ENCODE measurements around the gene FLYWCH2. TPM values are rescaled to one million over a fixed set of nuclear protein-coding genes. Genes with fewer than 3 reads are reported as not detected.

The FLYWCH2 gene
- total RNA-seq, 2 donors from 2014 or later, result 11.6 to 15.1 TPM

DNA sequence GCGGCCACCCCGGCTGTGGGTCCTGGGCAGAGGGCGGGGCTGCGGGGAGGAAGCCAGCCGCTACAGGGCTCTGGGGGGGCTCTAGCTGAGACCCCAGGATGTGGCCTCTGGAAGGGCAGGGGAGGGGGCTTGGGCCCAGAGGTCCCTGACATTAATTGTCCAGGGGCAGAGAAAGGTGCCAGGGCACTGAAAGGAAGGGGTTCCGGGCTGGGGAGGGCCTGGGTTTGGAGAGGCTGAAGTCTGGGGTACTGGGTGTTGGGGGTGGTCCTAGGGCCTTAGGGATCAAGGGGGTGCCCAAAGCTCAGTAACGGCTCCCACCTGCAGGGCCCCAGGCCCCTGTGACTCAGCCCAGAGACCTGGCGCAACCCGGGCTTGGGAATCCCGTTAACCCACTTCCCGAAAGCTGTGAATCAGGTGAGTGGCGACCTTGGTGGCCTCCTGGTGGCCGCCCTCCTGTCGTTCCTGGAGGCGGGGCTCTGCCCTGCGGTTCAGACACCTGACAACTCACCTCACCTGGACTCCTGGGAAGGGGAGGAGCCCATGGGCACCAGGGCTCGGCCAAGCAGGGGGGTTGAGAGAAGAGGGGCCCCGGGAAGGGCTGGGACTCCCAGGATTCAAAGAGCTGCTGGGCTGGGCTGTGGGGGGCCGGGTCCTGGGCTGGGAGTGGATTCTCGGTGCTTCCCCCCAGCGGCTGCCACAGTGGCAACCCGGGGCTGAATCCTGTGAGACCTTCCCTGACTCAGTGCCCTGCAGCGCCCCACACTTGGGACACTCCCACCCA lies 24.6 kb upstream of the FLYWCH2 start:
- Mint-ChIP-seq H3K4me1 (peaks cover 4% of the 10 kb centered on the region), H3K4me3 (peak overlapping the region; percentile 56)

DNA sequence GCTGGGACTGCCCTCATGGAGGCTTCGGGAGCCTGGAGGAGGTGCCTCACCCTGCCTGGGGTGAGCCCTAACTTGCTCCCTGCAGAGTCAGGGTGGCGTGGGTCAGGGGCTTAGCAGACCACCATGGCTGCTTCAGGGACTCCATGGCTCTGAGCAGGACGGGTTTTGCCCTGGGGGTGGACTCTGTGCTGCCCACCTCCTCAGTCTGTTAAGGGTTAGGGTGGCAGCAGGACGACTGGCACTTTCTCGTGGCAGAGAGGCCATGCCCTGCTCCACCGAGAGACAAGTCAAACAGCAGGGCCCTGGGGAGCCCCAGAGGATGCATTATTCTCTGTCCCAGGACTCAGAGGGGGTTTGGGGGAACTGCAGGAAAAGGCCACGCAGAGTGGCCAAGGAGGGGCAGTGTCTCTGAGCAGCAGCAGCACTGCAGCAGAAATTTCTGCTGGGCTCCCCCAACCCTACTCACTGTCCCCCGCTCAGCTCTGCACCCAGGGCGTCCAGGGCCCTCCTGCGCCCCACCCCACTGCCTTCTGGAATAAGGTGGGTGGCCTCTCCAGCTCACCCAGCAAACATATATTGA lies 23.2 kb upstream of the FLYWCH2 start:
- DNase-seq (no peak), ATAC-seq (no peak)
- Mint-ChIP-seq H3K36me3 (ENCODE audit: low read depth) (peaks cover 2% of the 10 kb centered on the region), H3K27me3 (peaks cover 15% of the 10 kb centered on the region), H3K27ac (no peak overlapping the region), H3K4me3 (no peak overlapping the region), H3K4me1 (peaks cover 4% of the 10 kb centered on the region)
- H3K9me3 ChIP-seq (ENCODE audit: control insufficient read depth, low read length, poor library complexity, severe bottlenecking), result no peaks in the 10 kb centered on the region

More for the DNA sequence above, 24.6 kb upstream of the FLYWCH2 start:
- Mint-ChIP-seq H3K36me3 (ENCODE audit: low read depth) (peaks cover 2% of the 10 kb centered on the region), H3K27ac (peak overlapping the region; percentile 91), H3K27me3 (peaks cover 10% of the 10 kb centered on the region)
- ATAC-seq (peak; percentile 24), DNase-seq (no peak)
- no peaks in the 10 kb centered on the region for H3K9me3 ChIP-seq (ENCODE audit: control insufficient read depth, low read length, poor library complexity, severe bottlenecking)

DNA sequence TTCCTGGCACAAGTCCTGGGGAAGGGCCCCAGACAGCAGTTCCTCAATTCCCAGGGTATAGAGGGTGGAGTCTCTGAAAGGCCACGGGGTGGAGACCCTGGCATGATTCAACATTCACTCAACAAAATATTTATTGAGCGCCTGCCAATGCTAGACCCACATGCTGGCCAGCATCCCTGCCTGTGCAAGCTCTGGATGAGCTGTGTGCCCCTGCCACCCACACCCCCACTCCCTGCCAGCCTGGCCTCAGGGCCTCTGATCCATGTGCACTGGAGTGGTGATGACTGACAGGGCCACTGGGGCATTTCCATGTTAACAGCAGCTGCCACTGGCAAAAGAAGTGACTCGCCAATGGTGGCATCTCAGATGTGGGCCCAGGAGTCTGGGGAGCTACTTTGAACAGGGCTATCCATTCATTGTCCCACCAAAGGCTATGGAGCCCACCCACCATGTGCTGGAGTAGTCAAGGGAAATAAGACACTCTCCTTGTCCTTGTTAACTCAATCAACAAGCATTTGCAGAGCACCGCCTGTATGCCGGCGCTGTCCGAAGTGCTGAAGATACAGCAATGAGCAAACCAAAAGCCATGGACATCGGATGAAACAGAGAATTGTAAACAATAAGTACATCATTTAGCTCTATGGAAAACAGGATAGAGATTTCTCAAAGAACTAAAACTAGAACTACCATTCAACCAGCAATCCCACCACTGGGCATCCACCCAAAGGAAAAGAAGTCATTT lies 22.0 kb upstream of the FLYWCH2 start:
- H3K27ac Mint-ChIP-seq, result no peak overlapping the region
- DNase-seq, result no peak
- H3K9me3 ChIP-seq (ENCODE audit: control insufficient read depth, low read length, poor library complexity, severe bottlenecking), result no peaks in the 10 kb centered on the region
- H3K4me3 Mint-ChIP-seq, result no peak overlapping the region
- no peak for ATAC-seq
- peaks cover 8% of the 10 kb centered on the region for H3K4me1 Mint-ChIP-seq
- peaks cover 15% of the 10 kb centered on the region for H3K27me3 Mint-ChIP-seq
- H3K36me3 Mint-ChIP-seq (ENCODE audit: low read depth), result peaks cover 2% of the 10 kb centered on the region

DNA sequence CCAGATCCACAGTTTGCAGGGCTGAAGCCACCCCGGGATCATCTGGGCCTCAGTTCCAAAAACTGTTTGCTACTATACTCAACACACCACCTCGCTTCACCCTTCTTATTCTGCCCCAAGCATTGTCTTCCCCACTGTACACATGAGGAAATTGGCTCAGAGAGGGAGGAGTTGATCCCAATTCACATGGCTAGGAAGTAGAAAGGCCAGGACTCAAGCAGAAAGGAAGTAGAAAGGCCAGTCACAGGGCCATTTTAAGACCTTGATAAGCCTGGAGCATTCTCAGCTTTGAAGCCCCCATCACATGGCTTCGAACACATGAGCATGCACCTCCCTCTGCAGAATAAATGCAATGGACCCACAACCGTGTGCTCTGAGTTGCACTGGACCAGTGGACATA lies 17.4 kb upstream of the FLYWCH2 start:
- H3K27me3 Mint-ChIP-seq, result peaks cover 9% of the 10 kb centered on the region
- H3K36me3 Mint-ChIP-seq (ENCODE audit: low read depth), result no peaks in the 10 kb centered on the region
- no peak overlapping the region for H3K4me3 Mint-ChIP-seq
- H3K27ac Mint-ChIP-seq, result peak overlapping the region; percentile 79
- peaks cover 18% of the 10 kb centered on the region for H3K4me1 Mint-ChIP-seq
- DNase-seq, result no peak
- H3K9me3 ChIP-seq (ENCODE audit: control insufficient read depth, low read length, poor library complexity, severe bottlenecking), result no peaks in the 10 kb centered on the region
- ATAC-seq, result no peak

DNA sequence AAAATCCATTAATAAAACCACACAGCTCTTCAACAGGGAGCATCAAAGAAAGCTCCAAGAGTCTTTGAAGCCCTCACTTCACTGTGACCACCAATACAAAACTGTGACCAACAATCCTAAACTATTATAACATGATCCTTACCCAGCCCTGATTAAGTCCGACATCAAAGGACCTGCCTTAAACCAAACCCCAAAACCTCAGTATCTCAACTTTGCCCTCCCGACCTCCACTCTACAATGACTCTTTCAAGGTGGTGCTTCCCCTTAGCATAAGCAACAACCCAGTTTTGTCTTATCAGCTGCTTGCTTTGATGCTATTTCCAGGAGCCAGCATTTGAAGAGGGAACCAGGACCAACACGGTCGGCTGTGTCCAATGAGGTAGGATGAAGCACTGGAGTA lies 16.6 kb upstream of the FLYWCH2 start:
- peaks cover 4% of the 10 kb centered on the region for H3K27me3 Mint-ChIP-seq
- no peaks in the 10 kb centered on the region for H3K9me3 ChIP-seq (ENCODE audit: control insufficient read depth, low read length, poor library complexity, severe bottlenecking)
- ATAC-seq, result peak; percentile 29
- H3K4me1 Mint-ChIP-seq, result peaks cover 18% of the 10 kb centered on the region
- no peaks in the 10 kb centered on the region for H3K36me3 Mint-ChIP-seq (ENCODE audit: low read depth)
- H3K27ac Mint-ChIP-seq, result peak overlapping the region; percentile 79
- H3K4me3 Mint-ChIP-seq, result peak overlapping the region; percentile 65
- DNase-seq, result no peak

DNA sequence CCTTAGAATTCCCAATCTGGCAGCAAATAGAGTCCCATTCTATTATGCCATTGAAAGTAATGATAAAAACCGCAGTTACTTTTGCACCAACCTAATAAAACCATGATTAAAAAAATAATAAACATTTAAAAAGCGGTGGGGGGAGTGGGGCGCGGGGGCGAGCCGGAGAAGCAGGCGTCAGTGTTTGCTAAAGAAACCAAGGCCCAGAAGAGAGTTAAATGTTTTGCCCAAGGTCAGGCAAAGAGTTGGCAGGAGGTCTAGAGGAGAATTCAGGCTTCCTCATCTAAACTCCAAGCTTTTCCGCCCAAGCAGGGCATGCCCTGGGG lies 15.4 kb upstream of the FLYWCH2 start:
- ATAC-seq (no peak), DNase-seq (no peak)
- no peaks in the 10 kb centered on the region for H3K9me3 ChIP-seq (ENCODE audit: control insufficient read depth, low read length, poor library complexity, severe bottlenecking)
- Mint-ChIP-seq H3K36me3 (ENCODE audit: low read depth) (no peaks in the 10 kb centered on the region), H3K4me1 (peaks cover 18% of the 10 kb centered on the region), H3K4me3 (peak overlapping the region; percentile 89), H3K27me3 (peaks cover 4% of the 10 kb centered on the region), H3K27ac (peak overlapping the region; percentile 93)

DNA sequence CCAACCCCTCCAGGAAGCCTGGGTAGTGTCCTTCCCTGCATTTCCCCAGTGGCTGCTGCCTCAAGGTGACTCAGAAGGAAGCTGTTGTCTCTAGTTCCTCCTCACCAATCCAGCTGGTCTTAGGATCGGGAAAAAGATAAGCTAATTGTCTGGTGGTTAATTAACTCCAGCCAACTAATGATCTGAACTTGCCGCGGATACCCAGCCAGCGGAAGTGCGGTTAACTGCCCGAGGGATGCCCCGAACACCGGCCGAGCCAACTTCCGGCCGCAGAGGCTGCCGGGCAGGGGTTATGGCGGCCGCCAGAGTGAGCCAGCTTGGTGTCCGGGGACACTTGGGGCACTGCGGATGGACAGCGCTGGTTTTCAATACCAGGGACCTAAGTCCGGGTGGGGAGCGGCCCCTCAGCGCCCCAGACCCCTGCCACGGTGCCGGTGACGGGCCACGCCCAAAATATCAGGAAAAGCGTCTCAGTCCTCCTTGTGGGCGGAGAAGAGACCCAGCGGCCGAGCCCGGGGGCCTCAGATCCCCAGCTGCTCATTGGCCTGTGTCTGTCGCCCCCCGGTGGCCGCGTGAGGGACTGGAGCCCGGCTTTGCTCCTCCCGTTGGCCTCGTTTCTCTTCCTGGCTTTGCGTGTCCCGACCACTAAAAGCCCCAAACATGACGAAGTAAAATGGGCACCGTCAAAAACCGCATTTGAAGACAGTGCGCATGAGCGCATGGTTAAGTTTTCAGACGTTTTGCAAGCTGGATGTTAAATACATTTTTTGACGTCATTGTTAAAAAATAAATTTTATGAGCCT lies 14.8 kb upstream of the FLYWCH2 start:
- Mint-ChIP-seq H3K27ac (peak overlapping the region; percentile 93), H3K27me3 (peaks cover 4% of the 10 kb centered on the region), H3K36me3 (ENCODE audit: low read depth) (no peaks in the 10 kb centered on the region), H3K4me3 (peak overlapping the region; percentile 89), H3K4me1 (peaks cover 18% of the 10 kb centered on the region)
- H3K9me3 ChIP-seq (ENCODE audit: control insufficient read depth, low read length, poor library complexity, severe bottlenecking), result no peaks in the 10 kb centered on the region
- peak; percentile 90 to 99 (median 94) for DNase-seq
- peak; percentile 97 for ATAC-seq

DNA sequence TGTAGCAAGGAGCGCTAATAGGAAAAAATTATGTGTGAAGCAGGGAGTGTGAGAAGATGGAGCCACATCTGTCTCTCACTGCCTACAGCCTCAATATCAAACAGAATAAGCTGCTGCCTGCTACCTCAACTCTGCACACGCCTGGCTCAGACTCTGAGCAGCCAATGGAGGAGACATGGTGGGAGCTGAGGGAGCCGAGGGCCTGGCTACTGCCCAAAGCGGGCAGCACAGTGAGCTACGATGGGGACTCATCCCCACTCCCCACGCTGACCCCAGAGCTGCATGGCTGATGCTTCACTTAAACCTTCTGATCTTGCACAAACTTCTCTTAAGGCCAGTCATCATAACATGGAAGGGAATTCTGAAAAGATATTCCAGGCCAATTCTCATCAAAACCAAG lies 11.1 kb upstream of the FLYWCH2 start:
- Mint-ChIP-seq H3K4me3 (no peak overlapping the region), H3K27me3 (no peaks in the 10 kb centered on the region), H3K4me1 (peaks cover 12% of the 10 kb centered on the region), H3K27ac (no peak overlapping the region), H3K36me3 (ENCODE audit: low read depth) (no peaks in the 10 kb centered on the region)
- DNase-seq (no peak), ATAC-seq (no peak)
- no peaks in the 10 kb centered on the region for H3K9me3 ChIP-seq (ENCODE audit: control insufficient read depth, low read length, poor library complexity, severe bottlenecking)

DNA sequence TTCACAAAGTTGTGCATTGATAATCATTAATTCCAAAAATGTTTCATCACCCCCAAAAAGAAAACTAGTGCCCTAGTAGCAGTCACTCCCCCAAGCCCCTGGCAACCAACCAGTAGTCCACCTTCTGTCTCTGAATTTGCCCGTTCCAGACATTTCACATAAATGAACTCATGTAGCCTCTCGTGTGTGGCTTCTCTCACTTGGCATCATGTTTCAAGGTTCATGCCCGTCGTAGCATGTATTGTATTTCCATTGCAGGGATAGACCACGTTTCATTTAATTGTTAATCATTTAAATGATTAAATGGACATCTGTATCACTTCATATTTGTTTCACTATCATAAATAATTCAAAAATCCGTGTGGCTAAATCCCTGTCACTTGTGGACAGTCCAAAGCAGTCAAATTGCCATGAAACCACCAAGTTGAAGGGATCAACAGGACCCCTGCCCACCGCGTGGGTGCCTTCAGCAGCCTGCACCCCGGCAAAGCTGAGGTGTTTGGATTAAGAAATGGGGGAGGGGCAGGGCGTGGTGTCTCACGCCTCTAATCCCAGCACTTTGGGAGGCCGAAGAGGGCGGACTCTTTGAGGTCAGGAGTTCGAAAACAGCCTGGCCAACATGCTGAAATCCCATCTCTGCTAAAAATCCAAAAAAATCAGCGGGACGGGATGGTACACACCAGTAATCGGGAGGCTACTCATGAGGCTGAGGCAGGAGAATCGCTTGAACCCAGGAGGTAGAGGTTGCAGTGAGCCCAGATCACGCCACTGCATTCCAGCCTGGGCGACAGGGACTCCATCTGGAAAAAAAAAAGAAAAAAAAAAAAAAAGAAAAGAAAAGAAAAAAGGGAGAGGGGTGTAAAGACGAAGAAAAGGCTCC lies 8.7 kb upstream of the FLYWCH2 start:
- Mint-ChIP-seq H3K27me3 (no peaks in the 10 kb centered on the region), H3K4me3 (no peak overlapping the region), H3K4me1 (peaks cover 4% of the 10 kb centered on the region), H3K27ac (peak overlapping the region; percentile 45), H3K36me3 (ENCODE audit: low read depth) (no peaks in the 10 kb centered on the region)
- no peaks in the 10 kb centered on the region for H3K9me3 ChIP-seq (ENCODE audit: control insufficient read depth, low read length, poor library complexity, severe bottlenecking)
- ATAC-seq (no peak), DNase-seq (no peak)

DNA sequence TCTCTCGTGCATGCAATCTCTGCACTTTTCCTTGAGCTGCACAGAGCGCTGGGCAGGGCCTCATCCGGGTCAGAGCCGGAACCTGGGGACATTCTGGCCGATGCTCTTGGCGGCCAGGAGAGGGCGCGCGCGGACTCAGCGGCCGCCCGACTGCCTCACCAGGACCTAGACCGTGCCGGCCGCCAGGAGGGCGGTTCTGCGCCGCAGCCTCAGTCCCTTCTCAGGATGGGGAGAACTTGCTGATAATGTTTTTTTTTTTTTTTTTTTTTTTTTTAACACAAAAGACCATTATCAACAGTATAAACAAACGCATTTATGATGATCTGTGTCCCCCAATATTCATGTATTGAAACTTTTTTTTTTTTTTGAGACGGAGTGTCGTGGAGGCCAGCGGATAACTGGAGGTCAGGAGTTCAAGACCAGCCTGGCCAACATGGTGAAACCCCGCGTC lies 8.1 kb upstream of the FLYWCH2 start:
- H3K27me3 Mint-ChIP-seq, result no peaks in the 10 kb centered on the region
- ATAC-seq, result peak; percentile 100
- peak; percentile 39 to 72 (median 61) for DNase-seq
- H3K4me1 Mint-ChIP-seq, result peaks cover 4% of the 10 kb centered on the region
- no peaks in the 10 kb centered on the region for H3K9me3 ChIP-seq (ENCODE audit: control insufficient read depth, low read length, poor library complexity, severe bottlenecking)
- no peak overlapping the region for H3K4me3 Mint-ChIP-seq
- H3K36me3 Mint-ChIP-seq (ENCODE audit: low read depth), result no peaks in the 10 kb centered on the region
- peak overlapping the region; percentile 45 for H3K27ac Mint-ChIP-seq

DNA sequence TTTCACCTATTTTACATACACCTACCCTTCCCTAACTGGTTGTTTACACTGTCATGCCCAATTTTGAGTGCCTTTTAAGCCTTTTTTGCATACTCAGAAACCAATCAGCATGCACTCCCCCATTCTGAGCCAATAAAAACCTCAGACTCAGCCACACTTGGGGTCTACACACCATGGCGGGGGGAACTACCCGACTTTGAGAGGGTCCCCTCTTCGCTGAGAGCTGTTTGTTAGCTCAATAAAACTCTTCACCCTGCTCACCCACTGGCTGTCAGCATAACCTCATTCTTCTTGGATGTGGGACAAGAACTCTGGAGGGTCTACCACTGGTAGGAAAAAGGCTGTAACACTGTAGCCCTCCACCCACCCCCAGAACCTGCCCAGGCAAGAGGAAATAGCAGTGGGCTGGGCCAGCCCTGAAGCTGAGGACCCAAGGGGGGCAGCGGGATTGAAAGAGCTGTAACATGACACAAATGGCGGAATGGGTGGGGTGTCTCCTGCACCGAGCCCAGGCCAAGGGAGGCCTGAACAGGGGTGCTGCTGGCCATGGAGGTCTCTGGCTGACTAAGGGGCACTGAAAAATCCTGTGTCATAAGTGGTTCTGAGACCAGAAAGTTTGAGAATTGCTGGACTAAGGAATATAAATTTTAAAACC lies 3.0 kb upstream of the FLYWCH2 start:
- H3K36me3 Mint-ChIP-seq (ENCODE audit: low read depth), result no peaks in the 10 kb centered on the region
- no peaks in the 10 kb centered on the region for H3K9me3 ChIP-seq (ENCODE audit: control insufficient read depth, low read length, poor library complexity, severe bottlenecking)
- no peak overlapping the region for H3K4me3 Mint-ChIP-seq
- H3K27me3 Mint-ChIP-seq, result no peaks in the 10 kb centered on the region
- DNase-seq, result no peak
- H3K27ac Mint-ChIP-seq, result no peak overlapping the region
- ATAC-seq, result no peak
- peaks cover 8% of the 10 kb centered on the region for H3K4me1 Mint-ChIP-seq
